ENCODE data around the gene EXD3.
A peak's percentile ranks its signal among the peaks of the same experiment; 100 is the strongest.
"Not testable (repeated sequence)": the region's sequence is repeated elsewhere in the genome, so short reads cannot be mapped to it uniquely, and the experiment has no call there.

The EXD3 gene

DNA sequence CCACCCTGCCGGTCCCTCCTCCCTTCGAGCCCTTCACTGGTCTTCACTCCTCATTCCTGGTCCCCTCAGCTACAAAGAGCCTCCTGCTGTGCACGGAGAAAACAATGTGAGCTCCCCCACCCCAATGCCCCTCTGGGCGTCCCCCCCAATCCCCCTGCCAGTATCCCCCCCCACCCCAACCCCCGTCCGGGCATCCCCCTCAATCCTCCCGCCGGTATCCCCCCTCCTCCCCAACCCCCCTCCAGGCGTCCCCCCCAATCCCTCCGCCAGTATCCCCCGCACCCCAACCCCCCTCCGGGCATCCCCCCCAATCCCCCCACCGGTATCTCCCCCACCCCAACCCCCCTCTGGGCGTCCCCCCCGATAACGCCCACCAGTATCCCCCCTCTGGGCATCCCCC is 42.8 kb downstream of the EXD3 start:
- ATAC-seq (replicated peaks), result no peak
- Mint-ChIP-seq H3K36me3 (ENCODE audit: insufficient read depth) (no peaks in the 10 kb centered on the region), H3K9me3 (no peaks in the 10 kb centered on the region), H3K27me3 (no peaks in the 10 kb centered on the region), H3K27ac (no peak overlapping the region), H3K4me3 (no peak overlapping the region), H3K4me1 (ENCODE audit: low read depth in 2 of 2) (no peaks in the 10 kb centered on the region)
- no peak for DNase-seq

GRCh38 chr9:137379761-137380161 is 43.2 kb downstream of the EXD3 start:
- no peaks in the 10 kb centered on the region for H3K4me1 Mint-ChIP-seq (ENCODE audit: low read depth in 2 of 2)
- H3K9me3 Mint-ChIP-seq, result no peaks in the 10 kb centered on the region
- H3K4me3 Mint-ChIP-seq, result no peak overlapping the region
- H3K36me3 Mint-ChIP-seq (ENCODE audit: insufficient read depth), result no peaks in the 10 kb centered on the region
- ATAC-seq (replicated peaks) (no peak), DNase-seq (no peak)
- no peak overlapping the region for H3K27ac Mint-ChIP-seq
- no peaks in the 10 kb centered on the region for H3K27me3 Mint-ChIP-seq

- DNase-seq; H3K27me3 Mint-ChIP-seq; ATAC-seq (replicated peaks); H3K4me3 Mint-ChIP-seq; H3K36me3 Mint-ChIP-seq (ENCODE audit: insufficient read depth); H3K9me3 Mint-ChIP-seq; H3K4me1 Mint-ChIP-seq (ENCODE audit: low read depth in 2 of 2): not testable (repeated sequence)
- H3K27ac Mint-ChIP-seq, result peak overlapping the region in 1 of 2 donors; percentile 57
Observed at GRCh38 chr9:137378688-137379410, 44.1 kb downstream of the EXD3 start.

GRCh38 chr9:137376386-137376785 is 46.6 kb downstream of the EXD3 start:
- ATAC-seq (replicated peaks) (no peak), DNase-seq (no peak)
- no peak overlapping the region for H3K27ac Mint-ChIP-seq
- H3K4me1 Mint-ChIP-seq (ENCODE audit: low read depth in 2 of 2), result no peaks in the 10 kb centered on the region
- H3K9me3 Mint-ChIP-seq, result no peaks in the 10 kb centered on the region
- no peak overlapping the region for H3K4me3 Mint-ChIP-seq
- no peaks in the 10 kb centered on the region for H3K27me3 Mint-ChIP-seq
- no peaks in the 10 kb centered on the region for H3K36me3 Mint-ChIP-seq (ENCODE audit: insufficient read depth)

DNA sequence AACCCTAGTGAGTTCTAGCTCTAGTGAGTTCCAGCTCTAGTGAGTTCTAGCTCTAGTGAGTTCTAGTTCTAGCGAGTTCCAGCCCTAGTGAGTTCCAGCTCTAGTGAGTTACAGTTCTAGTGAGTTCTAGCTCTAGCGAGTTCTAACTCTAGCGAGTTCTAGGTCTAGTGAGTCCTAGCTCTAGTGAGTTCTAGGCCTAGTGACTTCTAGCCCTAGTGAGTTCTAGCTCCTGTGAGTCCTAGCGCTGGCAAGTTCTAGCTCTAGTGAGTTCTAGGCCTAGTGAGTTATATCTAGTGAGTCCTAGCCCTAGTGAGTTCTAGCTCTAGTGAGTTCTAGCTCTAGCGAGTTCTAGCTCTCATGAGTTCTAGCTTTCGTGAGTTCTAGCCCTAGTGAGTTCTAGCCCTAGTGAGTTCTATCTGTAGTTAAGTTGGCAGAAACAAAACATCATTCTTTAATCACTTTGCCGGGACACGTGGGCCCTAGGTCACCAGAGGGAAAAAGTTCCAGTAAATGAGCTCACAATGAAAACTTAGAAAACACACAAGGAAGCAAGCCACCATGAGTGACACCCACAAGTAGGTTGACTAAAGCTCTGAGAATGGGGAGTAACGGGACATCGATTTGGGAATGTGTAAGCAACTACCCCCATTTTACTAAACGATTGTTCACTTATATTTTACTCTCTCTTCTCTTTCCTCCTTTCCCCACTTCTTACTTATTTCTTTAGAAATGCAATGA is 47.5 kb downstream of the EXD3 start:
- no peaks in the 10 kb centered on the region for H3K27me3 Mint-ChIP-seq
- no peaks in the 10 kb centered on the region for H3K9me3 Mint-ChIP-seq
- no peak overlapping the region for H3K4me3 Mint-ChIP-seq
- ATAC-seq (replicated peaks) (no peak), DNase-seq (no peak)
- H3K4me1 Mint-ChIP-seq (ENCODE audit: low read depth in 2 of 2), result no peaks in the 10 kb centered on the region
- no peak overlapping the region for H3K27ac Mint-ChIP-seq
- no peaks in the 10 kb centered on the region for H3K36me3 Mint-ChIP-seq (ENCODE audit: insufficient read depth)

DNA sequence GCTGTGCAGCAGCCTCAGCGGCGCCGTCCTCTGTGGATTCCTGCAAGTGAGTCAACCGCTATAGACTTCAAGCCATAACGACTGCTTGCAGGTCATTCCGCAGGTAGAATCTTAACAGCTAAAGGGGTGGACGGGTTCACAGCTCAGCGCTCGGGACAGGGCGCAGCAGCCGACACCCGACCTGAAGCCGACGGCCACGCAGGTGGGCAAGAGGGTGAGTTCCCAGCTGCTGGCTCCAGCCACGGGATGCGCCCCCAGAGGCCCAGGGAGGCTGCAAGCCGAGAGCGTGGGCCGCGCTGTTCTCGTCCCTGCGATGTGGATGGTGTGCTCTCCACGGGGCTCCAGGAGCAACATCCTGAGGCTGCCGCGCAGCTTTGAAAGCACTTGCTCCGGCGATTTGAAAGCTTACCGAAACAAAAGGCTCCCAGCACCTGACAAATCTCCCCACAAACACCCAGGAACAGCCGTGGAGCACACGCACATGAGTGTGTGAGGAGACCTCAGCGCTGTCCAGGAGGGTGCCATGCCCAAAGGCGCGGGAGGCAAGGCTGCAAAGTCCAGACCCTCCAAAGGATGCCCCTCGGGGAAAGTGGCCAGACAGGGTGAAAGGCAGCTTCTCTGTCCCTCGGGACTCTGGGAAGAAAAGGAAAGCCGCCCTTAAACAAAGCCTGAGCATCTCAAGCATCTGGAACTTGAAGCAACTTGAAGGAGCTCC is 48.7 kb downstream of the EXD3 start:
- H3K4me3 Mint-ChIP-seq, result no peak overlapping the region

GRCh38 chr9:137373611-137373980 is 49.4 kb downstream of the EXD3 start:
- Mint-ChIP-seq H3K9me3 (no peaks in the 10 kb centered on the region), H3K4me1 (ENCODE audit: low read depth in 2 of 2) (no peaks in the 10 kb centered on the region), H3K4me3 (no peak overlapping the region), H3K27ac (no peak overlapping the region), H3K36me3 (ENCODE audit: insufficient read depth) (no peaks in the 10 kb centered on the region), H3K27me3 (no peaks in the 10 kb centered on the region)
- ATAC-seq (replicated peaks) (no peak), DNase-seq (no peak)

More for the DNA sequence above, 48.7 kb downstream of the EXD3 start:
- Mint-ChIP-seq H3K4me1 (ENCODE audit: low read depth in 2 of 2) (no peaks in the 10 kb centered on the region), H3K36me3 (ENCODE audit: insufficient read depth) (no peaks in the 10 kb centered on the region), H3K27me3 (no peaks in the 10 kb centered on the region), H3K27ac (no peak overlapping the region), H3K9me3 (no peaks in the 10 kb centered on the region)
- ATAC-seq (replicated peaks) (no peak), DNase-seq (no peak)

DNA sequence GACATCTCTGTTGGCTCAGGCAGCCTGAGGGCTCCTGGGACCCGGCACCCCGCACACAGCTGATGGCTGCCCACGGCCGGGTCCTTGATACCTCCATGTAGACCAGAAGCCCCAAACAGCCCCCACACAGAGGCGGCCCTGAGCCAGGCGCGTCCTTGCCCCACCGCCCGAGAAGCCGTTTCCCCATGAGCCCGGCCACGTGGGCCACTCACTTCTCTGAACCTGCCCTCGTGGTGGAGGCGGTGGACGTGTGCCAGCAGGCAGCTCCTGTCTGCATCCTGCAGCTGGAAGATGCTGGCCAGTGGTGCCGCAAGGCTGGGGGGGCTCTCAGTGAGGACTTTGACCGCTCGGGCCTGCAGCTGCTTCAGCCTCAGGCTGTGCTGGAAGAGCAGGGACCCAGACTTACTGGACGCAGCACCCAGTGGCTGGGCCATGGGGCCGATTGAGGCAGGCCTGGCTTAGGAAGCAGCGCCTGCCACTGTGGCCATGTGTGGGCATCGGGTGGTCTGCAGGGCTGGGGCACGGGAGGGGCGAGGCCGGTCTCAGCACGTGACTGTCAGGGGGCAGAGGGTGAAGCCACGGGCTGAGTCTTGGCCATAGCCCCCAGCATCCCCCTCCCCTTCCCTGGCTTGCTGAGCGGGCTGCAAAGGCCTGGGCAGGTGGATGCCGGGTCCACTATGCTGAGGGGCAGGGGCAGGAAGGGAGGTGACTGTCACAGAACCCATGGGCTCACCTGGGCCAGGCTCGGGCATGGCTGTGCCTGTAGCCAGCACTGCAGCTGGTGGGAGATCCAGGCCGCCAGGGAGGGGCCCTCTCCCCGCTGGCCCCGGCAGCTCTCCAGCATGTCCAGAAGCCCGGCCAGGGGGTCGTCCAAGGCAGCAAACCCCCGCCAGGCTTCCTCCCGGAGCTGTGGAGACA is 50.0 kb downstream of the EXD3 start:
- DNase-seq (no peak), ATAC-seq (replicated peaks) (no peak)
- Mint-ChIP-seq H3K27ac (no peak overlapping the region), H3K27me3 (no peaks in the 10 kb centered on the region), H3K9me3 (no peaks in the 10 kb centered on the region), H3K36me3 (ENCODE audit: insufficient read depth) (no peaks in the 10 kb centered on the region), H3K4me3 (no peak overlapping the region), H3K4me1 (ENCODE audit: low read depth in 2 of 2) (no peaks in the 10 kb centered on the region)

DNA sequence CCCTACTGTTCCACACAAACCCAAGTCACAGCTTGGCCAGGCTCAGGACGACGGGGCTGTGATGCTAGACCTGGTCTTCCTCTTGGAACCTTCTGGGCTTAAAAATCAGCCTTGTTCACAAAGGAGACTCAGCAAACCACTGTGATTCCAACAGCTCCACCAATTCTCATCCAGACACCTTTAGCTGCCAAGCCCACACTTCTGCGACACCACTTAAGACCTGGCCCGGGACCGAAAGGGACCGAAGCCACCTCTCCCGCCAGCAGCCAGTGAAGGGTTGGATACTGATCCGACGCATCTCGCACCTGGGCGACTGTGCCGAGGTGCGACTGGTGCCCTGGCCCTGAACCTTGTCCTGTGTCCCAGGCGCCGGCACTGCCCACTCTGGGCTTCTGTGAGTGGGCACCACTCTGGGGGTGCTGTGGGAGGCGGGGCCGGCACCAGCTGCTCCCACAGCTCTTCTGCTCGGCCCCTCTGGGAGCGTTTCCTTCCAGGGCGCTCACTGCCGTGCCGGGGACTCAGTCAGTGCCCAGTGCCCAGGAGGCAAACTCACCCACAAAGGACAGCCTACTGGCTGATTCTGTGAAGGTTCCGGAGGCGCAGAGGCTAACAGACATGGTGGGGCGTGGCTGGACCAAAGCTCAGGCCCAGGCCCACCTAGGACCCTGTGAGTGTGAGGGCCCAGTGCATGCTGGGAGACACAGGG is 50.9 kb downstream of the EXD3 start:
- H3K27me3 Mint-ChIP-seq, result no peaks in the 10 kb centered on the region
- no peak overlapping the region for H3K27ac Mint-ChIP-seq
- H3K4me3 Mint-ChIP-seq, result no peak overlapping the region
- no peak for ATAC-seq (replicated peaks)
- H3K36me3 Mint-ChIP-seq (ENCODE audit: insufficient read depth), result no peaks in the 10 kb centered on the region
- no peak for DNase-seq
- no peaks in the 10 kb centered on the region for H3K4me1 Mint-ChIP-seq (ENCODE audit: low read depth in 2 of 2)
- H3K9me3 Mint-ChIP-seq, result no peaks in the 10 kb centered on the region

GRCh38 chr9:137371521-137371941 is 51.4 kb downstream of the EXD3 start:
- Mint-ChIP-seq H3K4me3 (no peak overlapping the region), H3K36me3 (ENCODE audit: insufficient read depth) (no peaks in the 10 kb centered on the region), H3K27ac (no peak overlapping the region), H3K27me3 (no peaks in the 10 kb centered on the region), H3K9me3 (no peaks in the 10 kb centered on the region), H3K4me1 (ENCODE audit: low read depth in 2 of 2) (no peaks in the 10 kb centered on the region)
- ATAC-seq (replicated peaks), result no peak
- no peak for DNase-seq

DNA sequence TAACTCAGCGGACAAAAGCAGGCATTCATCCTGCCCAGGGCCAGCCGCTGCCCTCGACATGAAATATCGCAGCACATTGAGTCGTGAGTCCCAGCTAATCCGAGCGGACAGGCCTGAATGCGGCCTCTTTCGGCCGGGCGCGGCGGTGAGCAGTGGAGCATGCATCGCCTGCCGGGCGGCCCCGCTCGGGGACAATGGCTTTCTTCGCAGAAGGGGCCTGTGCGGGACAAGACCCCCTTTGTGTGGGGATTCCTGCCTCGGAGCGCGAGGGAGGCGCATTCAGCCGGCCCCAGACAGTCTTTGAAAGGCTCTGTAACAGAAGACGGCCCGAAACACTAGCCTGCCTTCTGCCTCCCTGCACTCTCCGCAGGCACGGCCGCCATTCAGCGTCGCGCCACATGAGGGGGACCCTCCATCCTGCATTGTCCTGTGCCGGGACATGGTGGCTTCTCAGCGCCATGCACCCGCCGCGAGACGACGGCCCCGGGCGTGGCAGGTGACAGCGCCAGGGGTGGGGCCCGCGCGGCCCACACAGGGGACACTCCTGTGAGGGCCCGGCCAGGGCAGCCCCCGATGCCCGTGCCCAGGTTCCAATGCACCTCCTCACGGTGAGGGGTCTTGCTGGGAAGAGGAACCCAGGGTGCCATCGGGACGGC is 52.0 kb downstream of the EXD3 start:
- Mint-ChIP-seq H3K27me3 (no peaks in the 10 kb centered on the region), H3K36me3 (ENCODE audit: insufficient read depth) (no peaks in the 10 kb centered on the region), H3K27ac (no peak overlapping the region), H3K4me1 (ENCODE audit: low read depth in 2 of 2) (no peaks in the 10 kb centered on the region), H3K9me3 (no peaks in the 10 kb centered on the region), H3K4me3 (no peak overlapping the region)
- DNase-seq (no peak), ATAC-seq (replicated peaks) (no peak)

GRCh38 chr9:137369911-137370764 is 52.8 kb downstream of the EXD3 start:
- H3K36me3 Mint-ChIP-seq (ENCODE audit: insufficient read depth), result no peaks in the 10 kb centered on the region
- DNase-seq (no peak), ATAC-seq (replicated peaks) (no peak)
- H3K4me3 Mint-ChIP-seq, result no peak overlapping the region
- H3K27ac Mint-ChIP-seq, result no peak overlapping the region
- H3K9me3 Mint-ChIP-seq, result no peaks in the 10 kb centered on the region
- H3K27me3 Mint-ChIP-seq, result no peaks in the 10 kb centered on the region
- H3K4me1 Mint-ChIP-seq (ENCODE audit: low read depth in 2 of 2), result peaks cover 0 to 2% of the 10 kb centered on the region in 2 donors

Data from effector memory CD8-positive, alpha-beta T cell (primary cell).